ENCODE measurements around the gene OTX2.

The OTX2 gene

DNA sequence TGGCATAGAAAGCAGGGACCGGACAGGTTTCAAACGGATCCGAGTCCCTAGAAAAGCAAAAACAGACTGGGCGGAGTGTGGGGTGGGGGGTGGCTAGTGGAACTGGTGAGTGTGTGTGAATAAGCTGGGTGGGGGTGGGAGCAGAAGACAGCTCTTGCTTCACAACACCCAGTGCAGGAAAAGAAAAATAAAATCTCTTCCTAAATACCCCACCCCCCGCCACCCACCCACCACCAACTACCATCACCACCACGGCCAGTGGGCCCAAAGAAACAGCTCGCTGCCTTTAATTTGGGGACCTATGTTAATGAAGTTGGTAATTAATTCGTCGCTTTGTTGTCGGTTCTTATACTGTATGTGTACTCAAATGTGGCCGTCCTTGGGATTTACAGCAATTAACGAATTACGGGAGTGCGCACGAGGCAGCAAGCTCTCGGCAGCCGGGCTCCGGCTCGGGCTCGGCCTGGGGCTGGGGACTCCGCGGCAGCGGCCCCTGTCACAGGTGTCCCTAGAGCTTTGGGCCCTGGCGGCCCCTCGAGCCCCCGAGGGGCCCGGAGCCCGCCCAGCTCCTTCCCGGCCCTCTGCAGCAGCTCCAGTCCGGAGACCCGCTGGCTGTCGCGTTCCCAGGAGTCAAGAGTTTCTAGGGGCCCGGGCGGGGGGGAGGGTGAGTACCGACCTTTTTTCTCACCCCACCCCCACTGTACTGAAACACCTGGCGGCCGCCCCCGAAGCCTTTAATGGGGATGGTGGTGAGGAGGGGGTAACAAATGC is 1.5 kb upstream of the OTX2 start:
- no peak for DNase-seq

DNA sequence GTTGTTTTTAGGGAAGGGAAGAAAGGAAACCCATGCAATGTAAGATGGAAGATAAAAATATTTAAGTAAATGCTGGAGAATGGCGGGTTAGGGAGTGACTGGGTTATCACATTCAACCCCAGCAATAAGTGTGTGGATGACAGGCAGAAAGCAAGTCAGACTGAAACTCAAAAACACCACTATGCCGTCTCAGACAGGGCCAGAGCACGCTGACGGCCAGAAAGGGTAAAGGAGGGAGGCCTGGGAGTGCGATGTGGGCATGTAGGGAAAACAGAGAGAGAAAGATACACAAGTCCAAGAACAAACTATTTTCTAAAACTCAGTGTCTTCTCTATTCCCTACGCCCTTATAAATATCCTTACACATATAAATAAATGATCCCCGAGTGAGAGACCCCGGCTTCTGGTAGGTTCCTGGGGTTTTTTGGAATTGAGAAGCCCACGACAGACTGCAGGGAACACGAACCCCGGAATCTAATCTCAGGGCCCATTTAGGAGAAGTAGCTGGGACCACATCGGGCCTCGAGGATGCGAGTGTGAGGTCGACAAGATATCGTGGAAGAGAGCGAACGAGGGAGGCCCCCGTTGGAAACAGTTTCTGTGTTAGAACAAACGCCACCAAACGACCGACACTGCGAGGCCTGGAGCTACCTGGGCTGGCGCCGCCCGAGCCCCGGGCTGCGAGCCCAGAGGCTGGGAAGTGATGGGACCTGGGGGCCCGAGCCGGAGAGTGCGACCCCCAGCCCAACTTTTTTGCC is 735 bp upstream of the OTX2 start:
- no peak for DNase-seq

DNA sequence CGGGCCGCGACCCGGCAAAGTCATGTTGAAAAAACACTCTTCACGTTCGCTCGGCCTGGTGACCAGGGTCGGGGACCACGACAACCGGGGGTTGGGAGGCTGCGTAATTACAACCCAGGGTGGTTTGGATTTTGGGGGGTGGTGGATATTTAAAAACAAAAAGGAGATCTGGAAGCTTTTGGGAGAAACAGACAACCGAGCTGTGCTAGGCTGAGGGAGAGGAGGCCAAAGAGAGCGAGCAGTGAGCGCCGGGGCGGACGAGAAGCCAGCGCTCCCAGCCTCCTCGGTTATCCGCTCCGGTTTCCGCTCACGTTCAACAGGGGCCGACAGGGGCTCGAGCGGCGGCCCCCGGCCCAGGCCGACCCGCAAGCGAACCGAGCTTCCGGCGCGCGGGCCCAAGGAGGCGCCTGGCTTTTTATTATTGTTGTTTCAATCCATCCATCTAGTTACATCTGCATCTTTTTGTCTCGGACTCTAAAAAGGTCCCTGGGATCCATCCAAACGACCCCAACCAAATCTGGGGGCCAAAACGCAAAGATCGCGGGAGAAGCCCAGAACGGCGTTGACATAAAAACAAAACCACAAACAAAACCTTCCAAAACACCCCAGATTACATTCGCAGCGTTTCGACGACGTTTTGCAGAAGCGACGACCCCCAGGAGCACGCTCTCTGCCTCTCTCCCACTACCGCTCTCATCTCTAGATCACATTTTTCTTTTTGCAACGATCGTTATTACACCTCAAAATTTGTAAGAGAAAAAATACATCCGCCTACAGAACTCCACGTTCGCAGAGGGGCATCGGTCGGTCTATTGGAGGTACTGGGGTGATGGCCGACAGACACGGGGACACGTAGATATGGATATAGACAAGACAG is 771 bp downstream of the OTX2 start:
- no peak for DNase-seq

DNA sequence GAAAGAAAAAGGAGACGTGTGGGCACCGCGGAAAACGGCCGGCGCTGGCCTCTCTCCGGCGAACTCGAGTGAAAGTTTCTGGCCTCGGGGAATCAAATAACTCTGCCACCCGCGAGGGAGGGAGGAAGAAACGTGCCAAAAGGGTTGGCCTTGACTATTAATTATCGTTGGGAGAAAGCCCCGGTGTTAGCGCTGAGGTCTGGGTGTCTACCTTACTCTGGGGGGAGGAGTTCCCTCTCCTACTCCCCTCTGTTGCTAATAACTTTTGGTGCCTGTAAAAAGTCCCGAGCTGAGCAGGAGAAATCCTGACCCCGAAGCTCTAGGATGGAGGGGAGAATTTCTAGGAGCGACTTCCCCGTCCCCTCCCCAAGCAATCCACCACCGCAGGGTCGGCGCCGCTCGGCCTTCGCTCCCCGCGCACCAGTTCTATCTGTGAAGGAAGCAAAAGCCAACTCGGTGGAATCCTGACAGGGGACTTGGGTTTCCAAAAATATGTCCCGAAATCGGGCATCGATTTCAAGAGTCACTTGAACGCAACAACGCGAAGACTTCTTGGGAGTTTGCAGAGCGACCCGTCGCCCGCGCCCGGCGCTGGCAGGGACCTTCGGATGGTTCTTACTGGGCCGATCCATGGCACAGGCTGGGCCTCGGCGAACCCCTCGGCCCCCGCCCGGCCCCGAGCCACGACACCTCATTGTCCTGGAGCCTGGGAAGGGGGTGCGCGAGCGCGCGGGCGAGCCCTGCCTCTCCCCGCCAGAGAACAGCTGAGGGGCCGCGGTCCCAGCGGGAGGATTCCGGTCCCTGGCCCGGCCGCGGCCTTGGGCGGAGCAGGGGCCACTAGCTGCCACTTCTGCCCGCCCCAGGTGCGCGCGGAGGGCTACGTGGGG is 1.7 kb downstream of the OTX2 start:
- no peak for DNase-seq

DNA sequence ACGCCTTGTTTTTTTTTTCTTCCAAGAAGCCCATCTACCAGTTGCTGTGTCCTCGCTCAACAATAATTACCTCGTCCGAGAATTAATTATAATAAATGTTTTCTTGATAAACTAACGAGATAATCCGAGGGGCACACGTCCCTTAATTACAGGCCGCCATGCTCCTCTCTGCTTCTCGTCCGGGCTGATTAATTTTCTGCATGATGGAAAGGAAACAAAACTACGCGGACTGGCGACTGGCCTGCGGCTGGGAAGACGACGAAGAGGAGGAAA is 2.2 kb downstream of the OTX2 start:
- no peak for DNase-seq

DNA sequence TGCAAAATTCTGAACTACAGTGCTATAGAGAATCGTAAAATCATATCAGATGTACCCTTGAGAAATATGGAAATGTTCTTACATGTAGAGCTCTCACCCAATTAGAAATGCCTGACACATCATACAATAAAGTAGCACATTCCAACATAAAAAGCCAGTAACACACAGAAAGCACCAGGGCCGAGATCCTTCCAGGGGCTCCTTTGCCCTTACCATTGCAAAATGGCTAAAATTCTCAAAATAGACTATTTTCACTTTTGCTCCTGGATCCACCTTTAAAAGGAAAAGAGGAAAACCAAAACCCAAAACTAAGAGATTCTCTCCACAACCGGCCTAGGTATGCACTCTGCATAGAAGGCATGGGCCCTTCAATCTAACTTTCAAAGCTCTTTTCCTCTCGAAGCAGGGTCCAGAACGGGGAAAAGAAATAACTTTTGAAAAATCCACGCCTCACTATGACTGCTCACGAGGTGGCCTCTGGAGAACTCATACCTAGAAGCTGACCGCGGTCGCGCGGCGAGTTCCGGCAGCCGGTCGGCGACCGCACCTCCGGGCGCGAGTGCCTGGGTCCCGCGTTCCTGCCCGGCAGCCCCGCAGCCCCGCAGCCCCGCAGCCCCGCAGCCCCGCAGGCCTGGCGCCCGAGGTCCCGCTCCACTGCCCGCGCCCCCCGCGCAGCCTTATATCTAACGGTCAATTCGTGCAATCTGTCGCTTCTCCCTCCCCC is 2.7 kb downstream of the OTX2 start:
- DNase-seq: no peak

DNA sequence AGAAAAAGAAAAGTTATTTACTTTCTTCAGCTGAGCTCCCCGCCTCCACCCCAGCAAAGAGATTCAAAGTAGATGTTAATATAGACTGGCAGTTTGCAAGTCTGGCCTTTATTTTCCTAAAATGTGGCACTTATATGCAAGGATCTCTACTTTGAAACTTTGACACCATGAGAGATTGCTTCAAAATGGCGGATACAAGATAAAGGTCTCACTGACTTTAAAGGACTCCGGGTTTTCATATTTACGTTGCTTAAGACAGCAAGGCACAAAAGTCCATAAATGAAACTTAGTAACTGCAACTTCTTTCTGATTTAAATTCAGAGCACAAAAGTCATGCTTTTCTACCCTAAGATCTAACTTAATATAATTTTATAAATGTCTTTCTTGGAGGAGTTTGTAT is 3.5 kb downstream of the OTX2 start:
- no peak for DNase-seq

DNA sequence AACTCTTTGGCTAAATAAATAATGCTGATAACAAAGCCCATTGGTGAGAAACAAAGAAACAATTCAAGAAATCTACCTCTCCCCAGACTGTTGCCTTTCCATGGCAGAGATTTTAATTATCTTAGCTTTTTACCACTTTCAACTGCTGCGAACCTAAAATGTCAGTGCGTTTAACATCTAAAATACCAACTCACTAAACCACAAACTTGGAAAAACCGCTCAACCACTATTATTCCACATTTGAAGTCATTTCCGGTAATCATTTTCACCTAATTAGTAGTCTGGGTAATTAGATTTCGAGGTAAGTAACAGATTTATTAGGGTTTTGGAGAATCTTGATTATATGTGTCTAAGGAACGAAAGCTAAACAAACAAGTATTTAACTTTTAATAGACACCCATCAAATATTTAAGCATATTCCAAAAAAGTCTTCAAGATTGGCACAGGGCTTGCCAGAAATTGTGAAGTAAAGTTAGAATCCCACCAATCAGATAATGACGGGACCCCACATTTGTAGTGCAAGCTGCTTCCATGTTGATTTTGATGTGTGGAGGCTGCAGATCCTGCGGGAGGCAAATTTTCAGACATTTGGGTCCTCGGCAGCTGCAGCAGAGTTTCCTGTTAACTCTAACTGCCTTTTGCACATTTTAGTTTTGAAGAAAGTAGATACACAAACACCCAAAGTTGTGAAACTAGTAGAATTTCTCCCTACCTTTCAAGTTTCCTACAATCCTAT is 4.1 kb downstream of the OTX2 start:
- DNase-seq: no peak

DNA sequence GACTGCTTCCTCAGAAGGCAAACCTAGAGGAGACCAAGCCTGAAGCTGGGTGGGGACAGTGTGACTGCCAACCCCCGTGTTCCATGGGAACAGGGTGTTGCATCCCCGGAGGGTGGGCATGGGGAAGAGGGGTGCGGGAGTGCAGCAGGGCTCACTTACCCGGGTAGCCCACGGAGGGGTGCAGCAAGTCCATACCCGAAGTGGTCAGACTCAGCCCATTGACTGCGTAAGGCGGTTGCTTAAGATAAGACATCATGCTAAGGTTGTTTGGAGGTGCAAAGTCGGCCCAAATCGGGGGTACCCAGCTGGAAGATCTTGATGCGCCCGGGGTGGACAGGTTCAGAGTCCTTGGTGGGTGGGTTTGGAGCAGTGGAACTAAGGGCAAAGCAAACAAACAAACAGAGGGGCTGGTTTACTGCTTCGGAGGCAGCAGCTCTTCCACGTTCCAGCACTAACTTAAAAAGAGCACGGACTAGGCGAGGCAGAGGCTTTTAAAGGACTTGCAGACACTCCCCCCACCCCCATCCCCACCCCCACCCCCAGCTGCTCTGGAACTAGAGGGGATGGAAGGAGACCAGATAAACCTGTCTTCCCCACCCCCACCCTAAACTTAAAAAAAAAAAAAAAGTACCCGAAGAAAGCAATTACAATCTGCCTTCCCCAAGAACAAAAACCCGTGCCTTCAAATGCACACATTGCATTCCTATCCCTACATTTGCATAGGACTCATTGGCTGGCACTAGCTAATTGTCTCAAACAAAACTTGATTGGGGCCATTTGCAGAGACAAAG is 4.9 kb downstream of the OTX2 start:
- DNase-seq: no peak

DNA sequence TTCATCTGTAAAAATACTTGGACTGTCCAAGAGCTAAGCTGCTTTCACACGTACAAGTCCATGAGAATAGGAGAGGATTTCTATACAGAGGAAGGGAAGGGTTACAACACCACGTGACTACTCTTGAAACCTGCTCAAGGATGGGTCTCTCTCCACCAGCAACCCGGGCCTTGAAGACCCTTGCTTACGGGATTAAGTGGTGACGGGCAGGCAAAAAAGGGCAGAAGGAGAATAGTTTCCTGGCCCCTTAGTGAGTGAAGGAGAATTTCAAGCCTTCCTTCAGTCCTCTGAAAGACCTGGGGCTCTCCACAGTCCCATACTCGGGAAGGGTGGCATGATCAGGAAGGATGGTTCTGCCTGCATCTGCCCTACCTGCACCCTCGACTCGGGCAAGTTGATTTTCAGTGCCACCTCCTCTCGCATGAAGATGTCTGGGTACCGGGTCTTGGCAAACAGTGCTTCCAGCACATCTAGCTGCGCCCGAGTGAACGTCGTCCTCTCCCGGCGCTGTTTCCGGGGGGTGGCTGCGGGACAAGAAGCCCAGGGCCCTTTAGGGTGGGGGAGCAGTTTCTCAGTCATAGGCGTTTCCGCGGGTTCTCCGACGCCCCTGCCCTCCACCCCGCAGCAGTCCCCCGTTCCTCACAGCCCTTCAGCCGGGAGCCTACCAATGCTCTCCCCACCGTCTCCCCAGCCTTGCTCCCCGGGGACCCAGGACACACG is 6.3 kb downstream of the OTX2 start:
- DNase-seq: no peak

DNA sequence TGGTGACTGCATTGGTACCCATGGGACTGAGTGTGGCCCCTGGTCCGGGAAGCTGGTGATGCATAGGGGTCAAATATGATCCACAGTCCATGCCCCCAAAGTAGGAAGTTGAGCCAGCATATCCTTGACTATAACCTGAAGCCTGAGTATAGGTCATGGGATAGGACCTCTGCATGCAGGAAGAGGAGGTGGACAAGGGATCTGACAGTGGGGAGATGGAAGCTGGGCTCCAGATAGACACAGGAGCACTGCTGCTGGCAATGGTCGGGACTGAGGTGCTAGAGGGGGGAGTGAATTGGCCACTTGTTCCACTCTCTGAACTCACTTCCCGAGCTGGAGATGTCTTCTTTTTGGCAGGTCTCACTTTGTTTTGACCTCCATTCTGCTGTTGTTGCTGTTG is 8.4 kb downstream of the OTX2 start:
- no peak for DNase-seq

DNA sequence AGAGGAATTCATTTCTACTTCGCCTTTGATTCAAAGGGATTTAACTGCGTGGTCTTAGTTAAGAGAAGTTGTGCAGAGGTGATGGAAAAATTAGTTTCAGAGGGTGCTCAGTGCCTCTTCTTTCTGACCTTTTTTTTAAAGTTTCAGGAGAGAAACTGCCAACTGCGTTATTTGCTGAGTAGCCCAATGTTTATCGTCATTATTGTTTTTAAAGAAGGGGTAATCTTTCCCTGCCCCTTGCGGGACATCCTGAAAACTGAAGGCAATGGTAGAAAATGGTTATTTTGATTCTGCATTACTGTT is 11.0 kb downstream of the OTX2 start:
- DNase-seq: no peak

DNA sequence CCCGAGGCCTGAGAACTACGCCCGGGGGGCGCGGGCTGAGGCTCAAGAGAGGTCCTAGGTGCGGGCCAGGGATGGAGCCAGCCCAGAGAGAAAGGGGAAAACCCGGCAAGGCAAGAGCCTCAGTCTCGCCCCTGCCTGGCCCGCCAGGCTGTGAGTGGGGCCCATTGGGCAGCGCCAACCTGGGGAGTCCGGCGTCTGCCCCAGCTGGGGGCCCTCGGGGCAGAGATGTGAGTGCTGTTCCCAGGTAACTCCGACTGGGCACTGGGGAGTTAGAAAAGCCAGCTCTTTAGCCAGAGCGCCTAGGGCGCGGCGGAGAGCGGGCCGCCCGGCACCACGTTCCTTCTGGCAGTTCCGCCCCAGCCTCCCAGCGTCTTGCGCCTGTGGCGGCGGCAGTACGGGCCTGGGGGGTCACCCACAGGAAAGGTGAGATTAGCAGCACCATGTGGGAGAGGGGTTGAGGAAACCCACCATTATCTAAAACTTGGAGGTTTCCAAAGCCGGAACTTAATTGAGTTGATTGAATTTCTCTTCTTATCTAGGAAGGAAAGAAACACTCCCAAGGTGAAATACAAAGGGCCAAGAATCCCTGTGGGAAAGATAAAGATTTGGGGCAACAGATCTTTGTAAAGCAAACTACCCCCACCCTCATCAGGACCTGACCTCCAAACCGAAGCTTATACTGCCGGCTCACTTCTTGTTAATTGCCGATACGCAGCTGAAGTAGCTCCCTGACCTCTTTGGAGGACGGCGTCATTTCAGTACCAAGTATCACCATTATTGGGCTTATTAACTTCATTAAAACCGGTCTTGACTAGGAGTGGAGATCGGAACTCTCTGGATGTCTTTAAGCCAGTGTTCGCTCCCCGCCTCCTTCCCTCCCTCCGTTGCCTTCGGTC is 11.6 kb downstream of the OTX2 start:
- DNase-seq: no peak

DNA sequence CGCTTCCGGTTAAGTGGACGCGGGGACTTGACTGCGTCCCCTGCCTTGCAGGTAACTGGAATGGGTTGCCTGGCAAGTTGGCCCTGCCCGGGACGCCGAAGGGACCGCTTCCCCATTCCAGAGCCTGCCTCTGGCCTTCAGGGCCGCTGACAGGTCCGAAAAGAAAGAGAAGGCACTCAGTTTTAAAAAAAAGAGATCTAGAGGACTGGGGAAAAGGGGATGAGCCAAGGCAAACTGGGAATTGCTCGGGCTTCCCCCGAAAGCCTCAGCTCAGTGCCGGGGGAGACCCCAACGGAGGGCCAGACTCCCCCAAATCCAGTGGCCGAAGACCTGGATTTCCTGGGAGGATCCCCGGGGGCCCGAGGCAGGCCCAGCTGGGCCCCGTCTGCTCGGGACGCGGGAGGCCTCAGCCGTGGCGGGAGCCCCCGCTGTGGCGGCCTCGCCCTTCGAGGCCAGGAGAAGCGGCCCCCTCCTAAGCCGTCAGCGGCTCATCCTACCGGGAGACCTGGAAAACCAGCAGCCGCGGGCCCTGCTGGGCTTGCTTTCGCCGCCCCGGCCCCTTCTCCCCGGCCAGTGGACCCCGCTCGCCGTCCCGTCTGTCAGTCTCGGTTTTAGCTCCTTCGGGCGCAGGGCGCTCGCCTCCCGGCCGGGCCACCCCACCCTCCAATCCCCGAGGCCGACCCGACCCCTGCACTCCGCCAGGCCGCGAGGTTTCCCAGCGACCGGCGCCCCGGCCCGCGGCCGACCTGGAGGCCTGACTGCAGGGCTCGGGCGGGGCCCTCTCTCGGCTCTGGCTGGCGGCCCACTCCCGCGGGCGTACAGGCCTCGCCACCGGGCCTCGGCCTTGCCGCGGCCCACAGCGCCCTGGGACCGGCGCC is 12.5 kb downstream of the OTX2 start:
- DNase-seq: no peak

DNA sequence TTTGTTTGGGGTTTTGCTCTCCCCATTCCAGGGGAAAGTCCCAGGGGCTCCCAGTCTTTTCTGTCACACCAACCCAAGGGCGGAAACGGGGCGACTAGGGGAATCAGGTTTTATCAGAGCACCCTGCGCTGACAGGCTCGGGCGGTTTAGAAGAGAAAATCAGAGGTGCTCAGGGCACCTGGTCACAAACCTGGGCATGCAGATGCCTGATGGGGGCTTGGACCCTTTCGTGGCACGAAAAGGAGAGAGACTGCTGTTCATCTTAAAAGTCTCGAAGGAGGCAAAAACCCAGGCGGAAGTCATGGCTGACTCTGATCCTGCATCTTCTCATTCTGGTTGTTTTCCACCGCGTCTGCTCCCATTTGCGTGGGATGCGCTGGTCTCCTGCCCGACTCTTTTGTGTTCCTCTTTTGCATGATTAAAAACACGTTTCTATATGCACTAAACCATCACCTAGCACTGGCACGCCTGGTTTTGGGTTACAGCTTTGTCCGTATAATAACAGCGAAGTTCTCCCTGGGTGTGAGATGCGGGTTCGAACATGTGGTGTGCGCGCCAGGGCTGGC is 13.2 kb downstream of the OTX2 start:
- DNase-seq: no peak

DNA sequence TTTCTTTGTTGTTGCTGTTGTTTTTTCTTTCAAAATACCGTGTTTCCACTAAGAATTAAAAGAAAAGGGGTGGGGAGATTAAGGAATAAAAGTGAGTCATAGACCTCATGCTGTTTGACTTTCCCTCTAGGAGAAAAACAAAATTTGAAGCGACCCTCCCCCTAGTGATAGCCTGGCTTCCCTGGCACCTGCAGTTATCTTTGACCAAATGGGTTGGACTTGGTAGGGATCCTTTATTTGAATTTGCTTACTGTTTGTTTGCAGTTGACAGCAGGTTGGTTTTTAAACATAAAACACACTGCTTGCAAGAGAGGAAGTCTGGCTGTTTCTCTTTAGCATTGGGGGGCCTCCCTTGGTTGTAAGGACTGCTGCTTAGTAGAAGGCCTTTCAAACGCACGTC is 14.0 kb downstream of the OTX2 start:
- no peak for DNase-seq

DNA sequence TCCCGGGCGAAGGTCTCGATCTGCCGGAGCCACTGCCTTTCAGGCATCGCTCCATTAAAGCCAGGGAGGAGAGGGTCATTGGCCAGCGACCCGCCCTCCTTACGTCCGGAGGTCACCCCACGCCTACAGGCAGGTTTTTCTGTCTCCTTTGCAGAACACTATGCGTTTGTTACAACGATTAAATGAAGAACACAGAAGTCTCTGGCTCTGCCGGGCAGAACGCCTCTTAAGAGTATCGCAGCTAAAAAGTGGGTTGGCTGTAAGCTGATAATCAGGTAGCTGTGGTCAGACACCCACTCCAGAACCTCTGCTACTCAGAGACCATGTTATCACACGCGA is 15.0 kb downstream of the OTX2 start:
- no peak for DNase-seq
